HG03025 (cell line): Measurements from ENCODE around the gene CCDC30.
A peak's percentile ranks its signal among the peaks of the same experiment; 100 is the strongest.
"Not testable (repeated sequence)": the region's sequence is repeated elsewhere in the genome, so short reads cannot be mapped to it uniquely, and the experiment has no call there.

Experiments used
- ATAC-seq: cut with Tn5 transposase; IDR thresholded peaks from one replicate; pipeline ENCODE4 v1.9.1; 2021; ENCODE audit warnings: mild to moderate bottlenecking, moderate library complexity; ENCODE audit not compliant: unreplicated experiment, low FRiP score

Gene CCDC30

GRCh38 chr1:42449256-42449655 is 13.8 kb upstream of the CCDC30 start:
- ATAC-seq: no peak

- no peak for ATAC-seq
Measured at GRCh38 chr1:42450061-42450460, 13.0 kb upstream of the CCDC30 start.

- ATAC-seq: no peak
Measured at GRCh38 chr1:42453386-42453785, 9.7 kb upstream of the CCDC30 start.

- ATAC-seq: no peak
Measured at GRCh38 chr1:42454403-42454802, 8.7 kb upstream of the CCDC30 start.

GRCh38 chr1:42456010-42456753 is 6.9 kb upstream of the CCDC30 start, which contains the start of the genes PPCS and ZMYND12:
Gene PPCS, plus strand, starts transcription at chr1:42456543. Its CDS starts 23 bp downstream, at chr1:42456566.
Gene ZMYND12, minus strand, starts transcription at chr1:42456022. Its CDS starts 25 bp downstream, at chr1:42455997.
- ATAC-seq: peak; percentile 82

GRCh38 chr1:42456754-42457089 is 6.4 kb upstream of the CCDC30 start:
- peak; percentile 51 for ATAC-seq

- ATAC-seq: no peak
Measured at GRCh38 chr1:42461196-42461595, 1.9 kb upstream of the CCDC30 start.

GRCh38 chr1:42463921-42464320 is 835 bp downstream of the CCDC30 start:
- no peak for ATAC-seq

GRCh38 chr1:42466030-42466429 is 2.9 kb downstream of the CCDC30 start:
- ATAC-seq: no peak

- ATAC-seq: no peak
Measured at GRCh38 chr1:42469727-42470126, 6.6 kb downstream of the CCDC30 start.

GRCh38 chr1:42476605-42477004 is 13.5 kb downstream of the CCDC30 start:
- ATAC-seq: no peak

- not testable (repeated sequence) for ATAC-seq
Measured at GRCh38 chr1:42477354-42477753, 14.3 kb downstream of the CCDC30 start.

GRCh38 chr1:42477775-42478174 is 14.7 kb downstream of the CCDC30 start:
- ATAC-seq: no peak

- no peak for ATAC-seq
Measured at GRCh38 chr1:42479621-42480020, 16.5 kb downstream of the CCDC30 start.

- ATAC-seq: no peak
Measured at GRCh38 chr1:42480921-42481320, 17.8 kb downstream of the CCDC30 start.

GRCh38 chr1:42482635-42483153 is 19.6 kb downstream of the CCDC30 start:
- ATAC-seq: no peak

GRCh38 chr1:42484382-42484781 is 21.3 kb downstream of the CCDC30 start:
- no peak for ATAC-seq

GRCh38 chr1:42490237-42490636 is 27.2 kb downstream of the CCDC30 start:
- no peak for ATAC-seq

GRCh38 chr1:42502031-42502430 is 38.9 kb downstream of the CCDC30 start:
- ATAC-seq: not testable (repeated sequence)

GRCh38 chr1:42504535-42505128 is 41.5 kb downstream of the CCDC30 start:
- no peak for ATAC-seq

GRCh38 chr1:42506576-42506975 is 43.5 kb downstream of the CCDC30 start:
- ATAC-seq: no peak
